CD4-positive, alpha-beta memory T cell (primary cell): ENCODE data around the gene RTN4. TPM values are rescaled to one million over a fixed set of nuclear protein-coding genes. Genes with fewer than 3 reads are reported as not detected.

Experiments
- CTCF ChIA-PET: fragments of 350-600 bp; sonication (Branson Sonifier 250); formaldehyde crosslinking; loops from one replicate; lab custom pipeline; 2021; ENCODE audit warnings: inconsistent platforms; ENCODE audit not compliant: partially characterized antibody; lab: Charles Lee
- POLR2A ChIA-PET: fragments of 350-600 bp; sonication (Branson Sonifier 250); formaldehyde crosslinking; loops from one replicate; lab custom pipeline; 2021; ENCODE audit not compliant: partially characterized antibody; lab: Charles Lee
- DNase-seq, 5 donors: peaks; one replicate each; pipeline versions ENCODE4 v3.0.0 to v3.0.0-alpha.2; 2020 to 2022; ENCODE audit warnings: mixed read lengths in 1 of 5
- H3K27ac ChIP-seq: one replicate; pipeline ENCODE4 v1.7.0; 2013; ENCODE audit warnings: low read depth, low read length
- H3K27me3 ChIP-seq: 2 replicates; pipeline ENCODE4 v1.7.0; 2013; ENCODE audit warnings: mild to moderate bottlenecking, low read length, moderate library complexity; ENCODE audit not compliant: insufficient read depth
- H3K36me3 ChIP-seq: 2 replicates; pipeline ENCODE4 v1.7.0; 2013; ENCODE audit warnings: mild to moderate bottlenecking, low read length, moderate library complexity; ENCODE audit not compliant: insufficient read depth
- H3K4me1 ChIP-seq: 2 replicates; pipeline ENCODE4 v1.7.0; 2013; ENCODE audit warnings: mild to moderate bottlenecking, low read length, moderate library complexity; ENCODE audit not compliant: insufficient read depth
- H3K4me3 ChIP-seq, 2 donors: one replicate each; pipeline ENCODE4 v1.7.0; 2013; ENCODE audit warnings: low read length in 2 of 2, mild to moderate bottlenecking in 1 of 2
- H3K9me3 ChIP-seq, 2 donors: one replicate each; pipeline ENCODE4 v1.7.0; 2013; ENCODE audit warnings: low read length in 2 of 2, control low read depth in 1 of 2; ENCODE audit not compliant: control insufficient read depth in 1 of 2
- H3K27ac Mint-ChIP-seq, 7 donors: one replicate each; pipeline ENCODE4 v1.8.0; 2020 to 2021; ENCODE audit warnings: mixed read lengths in 7 of 7, mild to moderate bottlenecking in 6 of 7, inconsistent platforms in 3 of 7, moderate library complexity in 3 of 7
- H3K27me3 Mint-ChIP-seq, 2 donors: one replicate each; pipeline ENCODE4 v1.8.0; 2020 to 2021; ENCODE audit warnings: mixed read lengths in 2 of 2
- H3K36me3 Mint-ChIP-seq, 2 donors: one replicate each; pipeline ENCODE4 v1.8.0; 2020 to 2021; ENCODE audit warnings: mixed read lengths in 2 of 2, inconsistent platforms in 1 of 2, mild to moderate bottlenecking in 1 of 2
- H3K4me1 Mint-ChIP-seq, 4 donors: one replicate each; pipeline ENCODE4 v1.8.0; 2020 to 2021; ENCODE audit warnings: mixed read lengths in 4 of 4, mild to moderate bottlenecking in 1 of 4
- H3K4me3 Mint-ChIP-seq, 8 donors: one replicate each; pipeline ENCODE4 v1.8.0; 2020 to 2021; ENCODE audit warnings: mixed read lengths in 8 of 8, mild to moderate bottlenecking in 7 of 8, moderate library complexity in 6 of 8, inconsistent platforms in 3 of 8
- H3K9me3 Mint-ChIP-seq, 8 donors: one replicate each; pipeline ENCODE4 v1.8.0; 2020 to 2021; ENCODE audit warnings: mixed read lengths in 8 of 8, mild to moderate bottlenecking in 5 of 8, inconsistent platforms in 3 of 8, moderate library complexity in 1 of 8
- intact Hi-C: fragments of 100-400 bp; cut with micrococcal nuclease; formaldehyde crosslinking; loops from one replicate; pipeline ENCODE4 v1.15.1; 2023
- polyA plus RNA-seq, 2 donors: library from polyadenylated mRNA; unstranded; fragments of 300-500 nt; fragmentation: Illumina TruSeq; gene quantifications; one replicate each; pipeline ENCODE4 v1.2.3, GENCODE V29; 2021
- total RNA-seq, 2 experiments: library from RNA; stranded (reverse); gene quantifications; one replicate each; pipeline ENCODE4 v1.2.3, GENCODE V29; 2021

The RTN4 gene
- total and polyA plus RNA-seq, 4 experiments from 2014 or later, result 73.8 to 90.0 (median 85.2) TPM

GRCh38 chr2:55051026-55051866, 995 bp upstream of the RTN4 start:
- peak overlapping the region; percentile 87 for H3K27ac ChIP-seq
- no peaks in the 10 kb centered on the region for H3K27me3 Mint-ChIP-seq
- peak overlapping the region; percentile 45 to 93 for H3K4me3 ChIP-seq
- H3K4me1 ChIP-seq, result peaks cover 64% of the 10 kb centered on the region
- H3K27me3 ChIP-seq, result no peaks in the 10 kb centered on the region
- H3K27ac Mint-ChIP-seq, result peak overlapping the region; percentile 93 to 100 (median 99)
- H3K36me3 ChIP-seq, result no peaks in the 10 kb centered on the region
- peak in 1 of 5 donors; percentile 75 for DNase-seq
- peak overlapping the region; percentile 94 to 100 (median 100) for H3K4me3 Mint-ChIP-seq
- no peaks in the 10 kb centered on the region for H3K9me3 Mint-ChIP-seq
- H3K9me3 ChIP-seq, result no peaks in the 10 kb centered on the region
- intact Hi-C loops, result loop anchor here (2.0 to 10.0 kb wide), 5 partner anchors 149 to 936 kb away; partner anchors contain the start of genes ACYP2 and CCDC88A
- CTCF ChIA-PET, result interaction anchor here (0.7 to 3.6 kb wide), 22 partner anchors 11 to 182 kb away, joined by 3 to 22 read pairs (median 6); partner anchors contain the start of gene RPS27A
- H3K4me1 Mint-ChIP-seq, result peaks cover 44 to 73% (median 53%) of the 10 kb centered on the region in 4 donors
- POLR2A ChIA-PET, result interaction anchor here (0.7 to 4.8 kb wide), 35 partner anchors 7 to 721 kb away, joined by 3 to 43 read pairs (median 6); partner anchors contain the start of genes CCDC88A, CFAP36, CLHC1 and MTIF2
- H3K36me3 Mint-ChIP-seq, result peaks cover 0 to 15% of the 10 kb centered on the region in 2 donors

GRCh38 chr2:55049821-55050099, 491 bp downstream of the RTN4 start:
- Histone ChIP-seq H3K36me3 (no peaks in the 10 kb centered on the region), H3K27ac (peak overlapping the region; percentile 87), H3K4me3 (peak overlapping the region in 1 of 2 donors; percentile 93), H3K4me1 (peaks cover 73% of the 10 kb centered on the region), H3K27me3 (no peaks in the 10 kb centered on the region), H3K9me3 (no peaks in the 10 kb centered on the region)
- peaks cover 53 to 84% (median 63%) of the 10 kb centered on the region in 4 donors for H3K4me1 Mint-ChIP-seq
- peak overlapping the region in 7 of 8 donors; percentile 94 to 100 (median 100) for H3K4me3 Mint-ChIP-seq
- intact Hi-C loops, result loop anchor here (1.0 to 10.0 kb wide), 13 partner anchors 34 to 935 kb away; partner anchors contain the start of genes ACYP2, CCDC88A, CFAP36 and CLHC1
- POLR2A ChIA-PET, result interaction anchor here (0.6 to 4.8 kb wide), 34 partner anchors 9 to 720 kb away, joined by 3 to 43 read pairs (median 7); partner anchors contain the start of genes CCDC88A, CFAP36, CLHC1 and MTIF2
- H3K27me3 Mint-ChIP-seq, result no peaks in the 10 kb centered on the region
- peak overlapping the region in 2 of 7 donors; percentile 93 to 100 for H3K27ac Mint-ChIP-seq
- H3K36me3 Mint-ChIP-seq, result peaks cover 0 to 15% of the 10 kb centered on the region in 2 donors
- DNase-seq, result no peak
- CTCF ChIA-PET, result interaction anchor here (0.9 to 3.6 kb wide), 19 partner anchors 9 to 183 kb away, joined by 3 to 22 read pairs (median 8); partner anchors contain the start of gene RPS27A
- no peaks in the 10 kb centered on the region for H3K9me3 Mint-ChIP-seq

GRCh38 chr2:55049043-55049820, 1.0 kb downstream of the RTN4 start:
- Mint-ChIP-seq H3K9me3 (no peaks in the 10 kb centered on the region), H3K4me3 (peak overlapping the region; percentile 94 to 100 (median 96)), H3K27me3 (no peaks in the 10 kb centered on the region), H3K4me1 (peaks cover 48 to 80% (median 61%) of the 10 kb centered on the region in 4 donors), H3K36me3 (peaks cover 0 to 15% of the 10 kb centered on the region in 2 donors), H3K27ac (peak overlapping the region; percentile 84 to 93 (median 91))
- H3K27ac ChIP-seq, result peak overlapping the region; percentile 87
- no peaks in the 10 kb centered on the region for H3K27me3 ChIP-seq
- peaks cover 73% of the 10 kb centered on the region for H3K4me1 ChIP-seq
- CTCF ChIA-PET, result interaction anchor here (0.8 to 3.6 kb wide), 24 partner anchors 9 to 569 kb away, joined by 3 to 26 read pairs (median 6); partner anchors contain the start of genes CLHC1 and RPS27A
- DNase-seq, result peak; percentile 45 to 73 (median 53)
- no peaks in the 10 kb centered on the region for H3K36me3 ChIP-seq
- H3K9me3 ChIP-seq, result no peaks in the 10 kb centered on the region
- peak overlapping the region; percentile 88 to 93 for H3K4me3 ChIP-seq
- intact Hi-C loops, result no loop called here
- POLR2A ChIA-PET, result interaction anchor here (0.6 to 4.8 kb wide), 24 partner anchors 9 to 569 kb away, joined by 3 to 43 read pairs (median 8); partner anchors contain the start of genes CFAP36, CLHC1, PPP4R3B and RPS27A

- ChIA-PET POLR2A (interaction anchor here (0.8 to 4.8 kb wide), 9 partner anchors 13 to 570 kb away, joined by 3 to 43 read pairs (median 9); partner anchors contain the start of genes CLHC1 and RPS27A), CTCF (interaction anchor here (0.8 to 3.6 kb wide), 22 partner anchors 8 to 570 kb away, joined by 3 to 26 read pairs (median 5); partner anchors contain the start of genes CLHC1 and RPS27A)
- Mint-ChIP-seq H3K4me3 (peak overlapping the region; percentile 94 to 100 (median 96)), H3K9me3 (no peaks in the 10 kb centered on the region), H3K4me1 (peaks cover 45 to 75% (median 58%) of the 10 kb centered on the region in 4 donors), H3K27ac (peak overlapping the region; percentile 84 to 93 (median 91)), H3K27me3 (no peaks in the 10 kb centered on the region), H3K36me3 (peaks cover 0 to 15% of the 10 kb centered on the region in 2 donors)
- Histone ChIP-seq H3K4me3 (peak overlapping the region; percentile 88 to 93), H3K4me1 (peaks cover 69% of the 10 kb centered on the region), H3K27ac (peak overlapping the region; percentile 87), H3K27me3 (no peaks in the 10 kb centered on the region), H3K9me3 (no peaks in the 10 kb centered on the region), H3K36me3 (no peaks in the 10 kb centered on the region)
- intact Hi-C loops, result no loop called here
- no peak for DNase-seq
Observed at GRCh38 chr2:55048508-55049042, 1.7 kb downstream of the RTN4 start.

GRCh38 chr2:55047677-55048299, 2.5 kb downstream of the RTN4 start:
- no peaks in the 10 kb centered on the region for H3K9me3 Mint-ChIP-seq
- ChIA-PET POLR2A (interaction anchor here (0.8 to 4.8 kb wide), 5 partner anchors 29 to 570 kb away, joined by 3 to 42 read pairs (median 4); no protein-coding TSS in a partner anchor), CTCF (interaction anchor here (0.9 to 3.6 kb wide), 20 partner anchors 7 to 571 kb away, joined by 3 to 26 read pairs (median 5); partner anchors contain the start of genes CLHC1 and RPS27A)
- no peaks in the 10 kb centered on the region for H3K36me3 ChIP-seq
- H3K9me3 ChIP-seq, result no peaks in the 10 kb centered on the region
- H3K4me1 Mint-ChIP-seq, result peaks cover 48 to 78% (median 60%) of the 10 kb centered on the region in 4 donors
- H3K36me3 Mint-ChIP-seq, result peaks cover 0 to 15% of the 10 kb centered on the region in 2 donors
- peak overlapping the region in 6 of 7 donors; percentile 70 to 92 (median 74) for H3K27ac Mint-ChIP-seq
- no peak overlapping the region for H3K27ac ChIP-seq
- no peaks in the 10 kb centered on the region for H3K27me3 Mint-ChIP-seq
- DNase-seq, result no peak
- intact Hi-C loops, result loop anchor here (1.0 kb wide), 1 partner anchor 10 kb away; no protein-coding TSS in a partner anchor
- H3K4me1 ChIP-seq, result peaks cover 68% of the 10 kb centered on the region
- no peaks in the 10 kb centered on the region for H3K27me3 ChIP-seq
- peak overlapping the region in 1 of 2 donors; percentile 41 for H3K4me3 ChIP-seq
- H3K4me3 Mint-ChIP-seq, result peak overlapping the region; percentile 82 to 95 (median 87)
